GM12864 (cell line): ENCODE results near the gene HOXA5.

Source experiments
- DNase-seq: peaks from one replicate; pipeline ENCODE4 v3.0.0-alpha.2; 2011; ENCODE audit warnings: low read depth
- H3K4me3 ChIP-seq: 2 replicates; pipeline ENCODE4 v1.5.1; 2011; ENCODE audit warnings: mild to moderate bottlenecking, low read depth, low read length, control low read depth
- CTCF ChIP-seq: IDR thresholded peaks from 2 replicates; pipeline ENCODE4 v1.5.1; 2011; ENCODE audit warnings: low read depth, mild to moderate bottlenecking, moderate library complexity, low read length, control low read depth, inconsistent platforms; ENCODE audit errors: missing control alignments

Gene HOXA5

DNA sequence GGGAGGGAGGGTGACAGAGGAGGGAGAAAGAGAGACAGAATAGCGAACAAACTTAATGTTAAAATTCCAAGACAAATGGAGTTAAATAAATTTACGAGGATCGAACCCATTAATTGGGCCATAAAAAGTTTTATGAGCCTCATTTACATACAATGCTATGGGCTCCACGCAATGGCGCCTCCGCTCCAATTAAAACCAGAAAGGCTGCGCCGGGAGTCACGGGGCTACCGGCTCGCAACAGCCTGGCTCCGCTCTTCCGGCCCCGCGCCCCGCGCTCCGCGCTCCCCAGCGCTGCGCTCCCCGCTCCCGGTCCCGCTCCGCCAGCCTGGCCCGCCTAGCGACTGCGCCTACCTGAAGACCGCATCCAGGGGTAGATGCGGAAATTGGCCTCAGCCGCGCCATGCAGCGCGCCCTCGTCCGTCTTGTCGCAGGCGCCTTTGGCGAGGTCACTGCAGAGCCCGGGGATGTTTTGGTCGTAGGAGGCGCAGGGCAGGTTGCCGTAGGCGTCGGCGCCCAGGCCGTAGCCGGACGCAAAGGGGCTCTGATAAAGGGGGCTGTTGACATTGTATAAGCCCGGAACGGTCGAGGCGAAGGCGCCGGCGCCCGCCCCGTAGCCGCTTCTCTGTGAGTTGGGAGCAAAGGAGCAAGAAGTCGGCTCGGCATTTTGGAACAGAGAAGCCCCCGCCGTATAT lies 12.5 kb upstream of the HOXA5 start:
- H3K4me3 ChIP-seq: peak overlapping the region; percentile 13
- no peak for DNase-seq
- TF ChIP-seq CTCF: no peak

GRCh38 chr7:27154901-27155815 lies 11.7 kb upstream of the HOXA5 start:
- TF ChIP-seq CTCF: no peak
- DNase-seq: no peak
- no peak overlapping the region; the same call in 1 of the 2 replicates for H3K4me3 ChIP-seq

DNA sequence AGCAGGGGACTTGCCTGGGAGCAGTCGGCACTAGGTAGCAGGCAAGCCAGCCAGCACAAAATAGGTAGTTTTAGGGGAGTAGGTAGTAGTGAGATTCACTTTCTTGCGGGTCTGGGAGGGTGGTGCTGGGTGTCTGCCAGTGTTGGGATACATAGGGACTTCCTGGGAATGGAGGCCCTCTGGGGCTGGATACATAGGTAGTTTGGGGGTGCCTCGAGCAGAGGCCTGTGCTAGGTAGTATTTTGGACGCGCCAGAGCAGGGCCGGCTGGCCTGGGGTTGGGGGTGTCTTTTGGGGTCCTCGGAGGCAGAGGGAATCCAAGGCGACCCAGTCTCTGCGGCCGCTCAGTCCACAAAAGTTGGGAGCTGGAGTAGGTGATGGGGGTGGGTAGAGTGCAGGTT lies 10.9 kb upstream of the HOXA5 start:
- DNase-seq: no peak
- no peak for TF ChIP-seq CTCF
- no peak overlapping the region for H3K4me3 ChIP-seq

DNA sequence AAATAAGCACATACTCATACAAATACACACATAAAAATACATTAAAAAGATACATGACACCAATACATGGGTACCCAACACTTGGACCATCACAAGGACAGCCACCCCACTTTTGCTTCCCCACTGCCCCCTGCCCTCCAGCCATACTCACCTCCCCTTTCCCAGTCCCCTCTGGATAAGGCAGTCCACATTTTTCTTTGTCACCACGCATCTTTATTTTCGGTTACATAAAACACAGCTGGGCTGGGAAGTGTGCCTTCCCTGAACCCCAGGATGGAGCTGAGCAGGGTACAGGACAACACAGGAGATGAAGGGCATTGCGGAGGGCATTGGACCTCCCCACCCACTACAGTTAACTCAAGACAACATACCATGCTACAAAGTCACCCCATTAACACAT lies 10.0 kb upstream of the HOXA5 start:
- H3K4me3 ChIP-seq: no peak overlapping the region
- no peak for TF ChIP-seq CTCF
- DNase-seq: no peak

- H3K4me3 ChIP-seq: no peak overlapping the region
- no peak for DNase-seq
- no peak for TF ChIP-seq CTCF
Observed at GRCh38 chr7:27152816-27153442, 9.4 kb upstream of the HOXA5 start.

DNA sequence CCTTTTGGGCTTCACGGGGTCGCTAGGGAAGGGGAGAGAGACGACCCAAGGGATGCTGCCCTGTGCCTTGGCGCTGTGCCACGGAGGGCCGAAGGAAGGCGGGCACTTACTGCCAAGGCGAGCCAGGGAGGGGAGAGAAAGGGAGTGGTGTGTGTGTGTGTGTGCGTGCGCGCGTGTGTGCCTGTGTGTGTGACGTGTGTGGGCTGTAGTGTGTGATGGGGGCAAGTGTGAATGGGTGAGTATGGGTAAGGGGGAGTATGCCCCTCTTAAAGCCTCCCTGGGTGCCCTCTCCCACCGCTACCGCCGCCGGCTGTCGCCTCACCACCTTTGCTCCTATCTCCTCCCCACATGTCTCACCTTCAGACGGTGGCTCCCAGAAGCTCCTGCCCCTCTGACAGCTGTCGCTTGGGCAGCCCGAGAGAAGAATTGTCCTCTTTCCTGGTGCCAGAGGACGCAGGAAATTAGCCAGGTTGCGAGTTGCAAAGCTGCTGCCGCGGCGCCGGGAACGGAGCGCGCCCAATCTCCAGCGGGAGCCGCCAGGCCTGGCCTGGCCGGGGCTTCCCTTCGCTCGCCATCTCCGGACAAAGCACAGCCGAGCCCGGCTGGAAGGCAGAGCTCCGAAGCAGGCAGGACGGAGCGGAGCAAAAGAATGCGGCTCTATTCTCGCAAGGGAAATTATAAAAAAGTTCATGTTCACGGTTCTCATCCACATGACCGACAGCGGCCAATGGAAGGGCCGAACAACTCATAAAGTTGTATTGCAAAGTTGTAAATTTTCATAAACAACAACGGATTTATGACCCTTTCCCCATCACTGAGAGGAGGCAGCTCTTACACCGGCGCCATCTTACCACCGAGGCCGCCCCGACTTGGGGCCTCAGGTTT lies 8.7 kb upstream of the HOXA5 start, which contains the start of gene HOXA3:
HOXA3 (minus strand) TSS at position 653 of the 885 bp plus-strand sequence. CDS start 41,943 bp downstream, outside the sequence.
- DNase-seq: no peak
- no peak within 1 kb of the TSS for H3K4me3 ChIP-seq
- TF ChIP-seq CTCF: no peak
